ENCODE results near the gene IL1RAP. TPM values are rescaled to one million over a fixed set of nuclear protein-coding genes. Genes with fewer than 3 reads are reported as not detected.

The IL1RAP gene
- total RNA-seq, 1 donor = 14.8 TPM

- no peak overlapping the region for H2AFZ ChIP-seq (ENCODE audit: low read length)
- H3K4me1 ChIP-seq (ENCODE audit: insufficient read depth, low read length) = no peaks in the 10 kb centered on the region
- no peak overlapping the region for H3K4me3 ChIP-seq (ENCODE audit: insufficient read depth, low read length)
- H3K4me2 ChIP-seq (ENCODE audit: insufficient read depth, low read length) = no peak overlapping the region
- H3K27me3 ChIP-seq (ENCODE audit: insufficient read depth, low read length) = no peaks in the 10 kb centered on the region
- no peaks in the 10 kb centered on the region for H3K79me2 ChIP-seq (ENCODE audit: insufficient read depth, low read length)
- no peak for DNase-seq (ENCODE audit: insufficient read length, low spot score, missing footprints)
- H4K20me1 ChIP-seq (ENCODE audit: insufficient read depth, low read length) = no peaks in the 10 kb centered on the region
- H3K9me3 ChIP-seq (ENCODE audit: low read depth, low read length) = no peaks in the 10 kb centered on the region
- no peak overlapping the region for H3K27ac ChIP-seq (ENCODE audit: low read depth, low read length)
- no peaks in the 10 kb centered on the region for H3K36me3 ChIP-seq (ENCODE audit: insufficient read depth, low read length)
- TF ChIP-seq CTCF (IDR thresholded peaks at IDR 0.05; ENCODE audit: extremely low read depth, low read depth, low read length) = no peak
Observed at GRCh38 chr3:190631295-190631694, 117.4 kb downstream of the IL1RAP start.

GRCh38 chr3:190641564-190641963 lies 127.7 kb downstream of the IL1RAP start:
- no peak for TF ChIP-seq CTCF (IDR thresholded peaks at IDR 0.05; ENCODE audit: extremely low read depth, low read depth, low read length)
- no peak overlapping the region for H3K4me3 ChIP-seq (ENCODE audit: insufficient read depth, low read length)
- no peak for DNase-seq (ENCODE audit: insufficient read length, low spot score, missing footprints)
- no peak overlapping the region for H3K27ac ChIP-seq (ENCODE audit: low read depth, low read length)
- H3K36me3 ChIP-seq (ENCODE audit: insufficient read depth, low read length) = no peaks in the 10 kb centered on the region
- H3K79me2 ChIP-seq (ENCODE audit: insufficient read depth, low read length) = no peaks in the 10 kb centered on the region
- H2AFZ ChIP-seq (ENCODE audit: low read length) = no peak overlapping the region
- H4K20me1 ChIP-seq (ENCODE audit: insufficient read depth, low read length) = no peaks in the 10 kb centered on the region
- H3K9me3 ChIP-seq (ENCODE audit: low read depth, low read length) = no peaks in the 10 kb centered on the region
- H3K4me2 ChIP-seq (ENCODE audit: insufficient read depth, low read length) = no peak overlapping the region
- H3K27me3 ChIP-seq (ENCODE audit: insufficient read depth, low read length) = no peaks in the 10 kb centered on the region
- H3K4me1 ChIP-seq (ENCODE audit: insufficient read depth, low read length) = no peaks in the 10 kb centered on the region

- H3K9me3 ChIP-seq (ENCODE audit: low read depth, low read length) = no peaks in the 10 kb centered on the region
- no peaks in the 10 kb centered on the region for H4K20me1 ChIP-seq (ENCODE audit: insufficient read depth, low read length)
- H3K27me3 ChIP-seq (ENCODE audit: insufficient read depth, low read length) = no peaks in the 10 kb centered on the region
- no peak overlapping the region for H2AFZ ChIP-seq (ENCODE audit: low read length)
- no peak overlapping the region for H3K4me3 ChIP-seq (ENCODE audit: insufficient read depth, low read length)
- no peak for TF ChIP-seq CTCF (IDR thresholded peaks at IDR 0.05; ENCODE audit: extremely low read depth, low read depth, low read length)
- H3K4me1 ChIP-seq (ENCODE audit: insufficient read depth, low read length) = no peaks in the 10 kb centered on the region
- no peaks in the 10 kb centered on the region for H3K36me3 ChIP-seq (ENCODE audit: insufficient read depth, low read length)
- H3K4me2 ChIP-seq (ENCODE audit: insufficient read depth, low read length) = no peak overlapping the region
- DNase-seq (ENCODE audit: insufficient read length, low spot score, missing footprints) = no peak
- H3K27ac ChIP-seq (ENCODE audit: low read depth, low read length) = no peak overlapping the region
- H3K79me2 ChIP-seq (ENCODE audit: insufficient read depth, low read length) = no peaks in the 10 kb centered on the region
Observed at GRCh38 chr3:190642016-190642415, 128.1 kb downstream of the IL1RAP start.

- Histone ChIP-seq H3K79me2 (ENCODE audit: insufficient read depth, low read length) (no peaks in the 10 kb centered on the region), H3K4me3 (ENCODE audit: insufficient read depth, low read length) (no peak overlapping the region), H3K9me3 (ENCODE audit: low read depth, low read length) (no peaks in the 10 kb centered on the region), H3K27ac (ENCODE audit: low read depth, low read length) (no peak overlapping the region), H3K4me2 (ENCODE audit: insufficient read depth, low read length) (no peak overlapping the region), H3K4me1 (ENCODE audit: insufficient read depth, low read length) (no peaks in the 10 kb centered on the region), H2AFZ (ENCODE audit: low read length) (no peak overlapping the region), H3K27me3 (ENCODE audit: insufficient read depth, low read length) (no peaks in the 10 kb centered on the region), H3K36me3 (ENCODE audit: insufficient read depth, low read length) (no peaks in the 10 kb centered on the region), H4K20me1 (ENCODE audit: insufficient read depth, low read length) (no peaks in the 10 kb centered on the region)
- TF ChIP-seq CTCF (IDR thresholded peaks at IDR 0.05; ENCODE audit: extremely low read depth, low read depth, low read length) = no peak
- DNase-seq (ENCODE audit: insufficient read length, low spot score, missing footprints) = no peak
Observed at GRCh38 chr3:190644035-190644434, 130.2 kb downstream of the IL1RAP start.

Data from osteoblast (primary cell).